Stimulated activated CD8-positive, alpha-beta memory T cell treated with anti-CD3 and anti-CD28 coated beads, Interleukin-12 subunit alpha, Interleukin-12 subunit beta, amount 100 ng/mL, for 1 hour (primary cell): ENCODE measurements around the gene SH3TC1.

ENCODE experiments used
- DNase-seq: peaks from one replicate; pipeline ENCODE4 v3.0.0-alpha.2; 2020; ENCODE audit warnings: low read depth

SH3TC1 gene

DNA sequence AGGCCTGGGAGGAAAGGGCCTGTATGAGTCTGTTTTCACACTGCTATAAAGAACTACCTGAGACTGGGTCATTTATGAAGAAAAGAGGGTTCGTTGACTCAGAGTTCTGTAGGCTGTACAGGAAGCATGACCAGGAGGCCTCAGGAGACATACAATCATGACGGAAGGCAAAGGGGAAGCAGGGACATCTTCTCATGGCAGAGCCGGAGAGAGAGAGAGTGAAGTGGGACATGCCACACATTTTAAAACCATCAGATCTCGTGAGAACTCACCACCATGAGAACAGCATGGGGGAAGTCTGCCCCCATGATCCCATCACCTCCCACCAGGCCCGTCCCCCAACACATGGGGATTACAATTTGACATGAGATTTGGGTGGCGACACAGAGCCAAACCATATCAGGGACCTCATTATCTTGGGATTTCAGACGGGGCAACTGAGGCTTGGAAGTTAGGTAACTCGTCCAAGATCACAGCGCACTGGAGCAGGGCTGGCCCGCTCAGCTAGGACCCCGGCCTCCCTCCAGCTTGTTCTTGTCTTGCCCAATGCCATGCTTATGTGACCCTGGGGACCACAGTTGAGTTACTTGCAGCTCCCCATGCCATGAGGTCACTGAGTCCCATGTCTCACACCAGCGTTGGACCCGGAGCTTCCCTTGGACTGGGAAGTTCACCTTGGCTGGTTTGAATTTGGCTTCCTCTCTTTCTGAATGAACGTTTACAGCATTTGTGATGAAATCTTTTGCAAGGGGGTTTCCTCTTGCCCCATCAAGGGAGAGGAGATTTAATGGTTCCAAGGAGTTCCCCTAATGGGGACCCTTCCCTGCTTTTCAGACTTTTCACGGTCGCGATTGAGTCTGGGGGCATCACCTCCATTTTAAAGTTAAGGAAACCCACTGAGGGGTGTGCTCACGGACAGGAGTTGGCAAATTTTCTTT is 88.5 kb downstream of the SH3TC1 start:
- DNase-seq, result no peak

DNA sequence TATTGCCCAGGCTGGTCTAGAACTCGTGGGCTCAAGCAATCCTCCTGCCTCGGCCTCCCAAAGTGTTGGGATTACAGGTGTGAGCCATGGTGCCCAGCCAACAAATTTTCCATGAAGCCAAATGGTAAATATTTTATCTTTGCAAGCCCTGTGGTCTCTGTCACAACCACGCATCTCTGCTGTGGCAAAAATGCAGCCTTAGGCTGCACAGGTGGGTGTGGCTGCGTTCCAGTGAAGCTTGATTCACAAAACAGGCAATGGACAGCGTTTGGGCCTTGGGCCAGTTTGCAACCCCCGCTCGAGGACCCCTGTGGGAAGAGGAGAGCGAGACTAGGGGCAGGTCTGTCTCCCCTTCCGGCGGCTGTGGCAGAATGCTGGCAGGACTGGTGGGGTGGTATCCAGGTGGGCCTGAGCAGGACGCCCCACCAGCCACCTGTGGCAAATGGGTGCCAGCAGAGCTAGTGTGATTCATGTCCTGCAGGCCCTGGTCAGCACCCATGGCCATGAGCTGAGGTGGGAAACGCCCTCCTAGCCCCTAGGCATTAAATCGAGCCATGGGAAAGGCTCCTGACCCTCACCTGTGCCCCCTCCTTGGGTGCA is 90.2 kb downstream of the SH3TC1 start:
- DNase-seq, result no peak

DNA sequence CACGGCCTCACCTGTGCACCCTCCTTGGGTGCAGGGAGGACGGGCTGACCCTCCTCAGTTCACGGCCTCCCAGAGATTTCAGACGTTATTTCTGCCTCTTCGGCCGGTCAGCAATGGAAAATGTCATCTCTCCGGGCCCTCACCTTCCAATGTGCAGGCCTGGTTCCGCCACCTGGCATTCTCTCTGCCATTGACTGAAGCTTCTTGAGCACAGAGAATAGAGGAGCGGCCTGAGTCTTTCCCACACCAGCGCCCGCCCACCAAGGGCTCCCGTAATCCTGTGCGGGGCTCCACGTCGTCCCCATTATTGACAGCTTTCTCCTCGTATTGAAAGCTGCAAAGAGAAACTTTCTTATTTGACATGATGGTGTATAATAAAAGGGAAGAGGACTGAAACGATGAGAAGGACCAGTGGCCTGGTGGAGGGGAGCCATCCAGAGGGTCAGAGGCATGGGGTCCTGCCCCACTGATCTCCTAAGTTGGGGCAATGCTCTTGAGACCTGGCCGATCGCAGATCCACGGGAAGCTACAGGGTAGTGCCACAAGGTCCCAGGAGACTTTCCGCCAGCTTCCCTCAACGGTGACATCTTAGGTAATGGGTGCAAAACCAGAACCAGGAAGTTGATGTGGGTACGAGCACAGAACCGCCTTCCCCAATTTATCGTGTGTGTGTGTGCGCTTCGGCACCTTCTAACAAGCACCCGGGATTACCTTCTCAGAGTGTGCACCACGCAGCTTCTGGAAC is 91.0 kb downstream of the SH3TC1 start:
- DNase-seq, result no peak

DNA sequence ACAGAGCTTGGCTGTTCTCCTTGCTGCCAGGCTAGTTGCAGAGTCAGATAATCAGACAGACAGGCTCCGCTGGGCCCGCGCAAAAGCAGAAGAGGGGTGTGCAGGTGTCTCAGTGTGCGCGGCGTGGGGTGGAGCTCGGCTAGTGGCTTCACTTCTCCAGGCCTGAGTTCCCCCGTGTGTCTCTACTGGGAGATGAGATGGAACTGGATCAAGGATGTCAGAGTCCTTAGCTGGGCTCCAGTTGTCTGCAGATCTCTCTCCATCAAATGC is 91.5 kb downstream of the SH3TC1 start:
- no peak for DNase-seq
